GM21447 (cell line): ENCODE measurements around the gene COL5A2.

Experiments used
- ATAC-seq: cut with Tn5 transposase; IDR thresholded peaks from one replicate; pipeline ENCODE4 v1.9.1; 2021; ENCODE audit not compliant: unreplicated experiment

The COL5A2 gene

DNA sequence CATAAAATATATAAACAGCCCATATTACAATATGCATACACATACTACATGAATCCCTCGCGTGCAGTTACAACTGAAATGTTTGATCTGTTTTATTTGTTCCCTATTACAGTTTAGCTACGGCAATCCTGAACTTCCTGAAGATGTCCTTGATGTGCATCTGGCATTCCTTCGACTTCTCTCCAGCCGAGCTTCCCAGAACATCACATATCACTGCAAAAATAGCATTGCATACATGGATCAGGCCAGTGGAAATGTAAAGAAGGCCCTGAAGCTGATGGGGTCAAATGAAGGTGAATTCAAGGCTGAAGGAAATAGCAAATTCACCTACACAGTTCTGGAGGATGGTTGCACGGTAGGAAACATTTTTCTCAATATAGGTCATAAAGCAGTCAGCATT, 169.0 kb downstream of the COL5A2 start:
- ATAC-seq, result no peak

DNA sequence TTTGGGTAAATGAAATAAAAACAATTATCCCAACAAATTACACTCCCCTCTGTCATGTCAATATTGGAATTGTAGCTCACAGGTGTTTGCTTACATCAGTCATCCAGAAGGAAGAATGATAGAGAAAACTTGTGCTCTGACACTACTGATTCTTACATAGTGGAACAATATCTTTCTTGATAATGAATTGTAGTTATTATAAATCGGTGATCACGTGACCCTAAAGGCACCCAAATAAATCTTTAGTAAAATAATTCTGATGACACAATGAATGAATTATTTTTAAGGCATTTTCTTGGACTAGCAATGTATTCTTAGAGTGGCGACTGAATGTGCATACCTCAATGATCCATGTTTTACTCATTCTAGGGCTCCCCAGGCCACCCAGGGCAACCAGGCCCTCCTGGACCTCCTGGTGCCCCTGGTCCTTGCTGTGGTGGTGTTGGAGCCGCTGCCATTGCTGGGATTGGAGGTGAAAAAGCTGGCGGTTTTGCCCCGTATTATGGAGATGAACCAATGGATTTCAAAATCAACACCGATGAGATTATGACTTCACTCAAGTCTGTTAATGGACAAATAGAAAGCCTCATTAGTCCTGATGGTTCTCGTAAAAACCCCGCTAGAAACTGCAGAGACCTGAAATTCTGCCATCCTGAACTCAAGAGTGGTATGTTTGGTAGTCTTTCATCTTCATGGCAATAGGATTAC, 170.9 kb downstream of the COL5A2 start:
- no peak for ATAC-seq

DNA sequence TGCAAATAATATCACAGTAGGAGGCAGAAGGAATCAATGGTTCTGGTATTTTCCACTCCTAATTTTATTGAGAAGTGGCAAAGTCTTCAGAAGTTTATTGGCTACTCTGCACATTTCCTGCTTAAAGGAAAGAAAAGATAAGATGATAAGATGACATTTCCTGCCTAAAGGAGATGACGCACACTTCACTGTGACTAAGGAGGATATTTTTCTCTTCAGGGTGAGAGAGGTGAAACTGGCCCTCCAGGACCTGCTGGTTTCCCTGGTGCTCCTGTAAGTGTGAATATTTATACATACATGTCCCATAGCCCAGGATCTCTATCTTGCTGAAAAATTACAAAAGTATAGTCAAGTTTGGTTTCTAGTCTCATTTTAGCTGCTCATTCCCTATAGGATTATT, 177.5 kb downstream of the COL5A2 start:
- ATAC-seq, result no peak

DNA sequence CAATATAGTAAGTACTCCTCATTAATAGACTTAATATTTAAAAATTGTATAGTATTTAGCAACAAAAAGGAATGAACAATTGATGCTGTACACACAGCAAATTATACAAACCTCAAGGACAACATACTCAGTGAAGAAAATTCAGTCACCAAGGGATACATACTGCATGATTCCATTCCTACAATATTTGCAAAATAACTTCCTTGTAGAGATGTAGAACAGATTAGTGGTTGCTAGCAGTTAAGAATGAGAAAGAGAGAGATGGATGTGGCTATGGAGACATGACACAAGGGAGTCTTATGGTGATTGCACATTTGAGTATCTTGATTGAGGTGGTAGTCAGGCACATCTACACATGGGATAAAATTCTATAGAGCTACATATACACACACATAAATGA, 179.3 kb downstream of the COL5A2 start:
- ATAC-seq, result no peak

DNA sequence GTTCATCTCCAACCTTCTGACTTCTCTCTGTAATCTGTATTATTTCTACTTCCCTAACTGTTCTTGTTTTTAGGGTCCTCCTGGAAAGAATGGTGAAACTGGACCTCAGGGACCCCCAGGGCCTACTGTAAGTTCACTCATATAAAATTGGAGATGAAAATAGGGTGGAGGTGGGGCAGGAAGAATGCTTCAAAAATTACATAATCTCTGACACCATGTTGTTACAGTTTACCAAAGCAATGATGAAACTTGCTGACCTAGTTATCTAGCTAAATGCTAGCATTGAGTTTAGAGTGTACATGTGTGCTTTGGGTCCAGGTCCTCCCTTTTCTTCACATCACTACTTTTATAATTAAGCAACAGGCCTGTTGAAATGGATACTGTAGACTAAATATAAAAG, 182.3 kb downstream of the COL5A2 start:
- no peak for ATAC-seq

DNA sequence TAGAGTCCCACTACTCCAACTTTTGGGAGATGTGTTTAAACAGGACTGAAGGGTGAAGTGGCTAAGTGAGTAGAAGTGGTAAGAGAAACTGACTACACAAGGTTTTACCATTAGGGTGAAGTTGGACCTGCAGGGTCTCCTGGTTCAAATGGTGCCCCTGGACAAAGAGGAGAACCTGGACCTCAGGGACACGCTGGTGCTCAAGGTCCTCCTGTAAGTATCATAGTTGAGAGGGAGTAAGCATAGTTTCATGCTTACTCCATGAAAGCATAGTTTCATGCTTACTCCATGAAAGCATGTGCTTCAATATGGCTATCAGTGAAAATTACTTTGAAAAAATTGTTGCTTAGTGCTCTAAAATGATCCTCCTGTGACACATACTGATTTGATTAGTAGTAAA, 186.3 kb downstream of the COL5A2 start:
- no peak for ATAC-seq

DNA sequence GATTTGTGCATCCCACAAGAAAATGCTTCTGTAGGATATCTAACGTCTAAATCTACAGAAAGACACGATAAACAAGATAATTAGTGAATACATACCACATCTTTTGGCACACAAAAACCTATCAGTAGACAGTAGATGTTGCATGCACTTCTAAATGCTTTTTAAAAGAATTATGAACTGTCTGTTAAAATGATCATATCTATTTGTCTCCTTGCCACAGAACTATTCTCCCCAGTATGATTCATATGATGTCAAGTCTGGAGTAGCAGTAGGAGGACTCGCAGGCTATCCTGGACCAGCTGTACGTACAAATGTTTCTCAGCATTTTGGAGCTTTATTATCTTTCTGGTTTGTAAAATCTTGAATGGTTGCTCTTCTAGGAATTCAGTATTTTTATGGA, 192.7 kb downstream of the COL5A2 start:
- ATAC-seq, result no peak

DNA sequence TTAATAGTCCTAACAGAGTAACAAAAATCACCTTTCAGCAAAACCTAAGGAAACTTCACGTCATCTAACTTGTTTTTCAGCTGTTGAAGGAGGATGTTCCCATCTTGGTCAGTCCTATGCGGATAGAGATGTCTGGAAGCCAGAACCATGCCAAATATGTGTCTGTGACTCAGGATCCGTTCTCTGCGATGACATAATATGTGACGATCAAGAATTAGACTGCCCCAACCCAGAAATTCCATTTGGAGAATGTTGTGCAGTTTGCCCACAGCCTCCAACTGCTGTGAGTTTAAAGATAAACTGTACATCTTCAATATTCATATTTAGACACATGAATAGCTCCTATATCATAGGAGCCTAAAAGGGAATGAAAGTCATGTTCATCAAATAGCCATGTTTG, 194.9 kb downstream of the COL5A2 start:
- no peak for ATAC-seq

DNA sequence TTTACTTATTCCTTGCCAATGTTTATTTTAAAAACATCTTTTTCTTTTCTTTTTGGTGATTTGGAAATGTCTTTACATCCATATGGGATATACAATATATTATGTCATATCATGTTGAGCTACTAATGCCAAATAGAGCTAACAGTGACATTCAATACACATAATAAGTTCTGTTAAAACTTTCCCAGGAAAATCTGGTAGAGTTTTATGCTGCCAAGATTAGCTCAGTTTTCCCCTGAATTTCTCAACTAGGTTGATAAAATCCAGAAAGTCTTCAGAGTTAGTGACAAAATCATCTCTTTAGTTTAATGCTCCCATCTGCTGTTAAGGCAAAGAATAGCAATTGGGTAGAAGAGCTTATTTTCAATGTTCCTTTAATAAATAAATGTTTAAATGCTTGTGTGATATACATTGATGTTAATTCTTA, 195.5 kb downstream of the COL5A2 start:
- ATAC-seq, result no peak

DNA sequence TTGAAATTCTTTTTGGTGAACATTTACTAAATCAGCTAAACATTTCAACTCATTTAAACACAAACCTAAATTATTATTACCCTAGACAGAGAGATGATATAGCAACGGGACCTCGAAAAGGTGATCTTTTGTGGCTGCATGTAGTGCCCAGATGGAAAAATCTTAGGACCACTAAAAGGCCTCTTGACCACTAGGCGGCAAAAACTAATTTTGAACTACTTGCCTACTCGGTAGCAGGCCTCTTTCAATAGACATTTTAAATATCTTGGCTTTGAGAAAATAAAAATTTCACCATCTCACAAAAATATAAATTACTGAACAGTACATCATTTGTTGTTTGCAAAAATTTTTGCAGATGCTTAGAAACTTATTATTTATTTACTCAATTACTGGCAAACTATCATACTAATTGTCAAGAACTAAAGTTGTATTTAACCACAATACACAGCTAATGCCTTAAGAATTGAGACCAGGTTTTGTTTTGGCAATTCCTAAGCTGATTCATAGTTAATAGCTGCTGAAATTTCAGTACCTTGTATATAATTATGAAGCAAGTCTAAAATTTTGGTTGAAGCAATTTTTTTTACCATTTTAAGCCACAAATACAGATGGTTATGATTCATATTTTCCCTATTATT, 196.0 kb downstream of the COL5A2 start:
- ATAC-seq, result no peak
